Skin epidermis (tissue), 12 donors: Measurements from ENCODE around the gene FADD.
"Not testable (repeated sequence)": the region's sequence is repeated elsewhere in the genome, so short reads cannot be mapped to it uniquely, and the experiment has no call there.

Experiments
- H3K27ac ChIP-seq, 21 experiments: fragments of 200-600 bp; sonication (generic) in 11 of 21; one replicate each; pipeline ENCODE4 v1.5.0; 2020; ENCODE audit warnings: mild to moderate bottlenecking in 3 of 21, inconsistent platforms in 2 of 21, moderate library complexity in 2 of 21
- H3K4me3 ChIP-seq, 7 experiments: fragments of 200-600 bp; sonication (generic) in 2 of 7; one replicate each; pipeline ENCODE4 v1.5.0; 2020; ENCODE audit warnings: inconsistent platforms in 2 of 7, mild to moderate bottlenecking in 2 of 7, moderate library complexity in 1 of 7

FADD gene

GRCh38 chr11:70201882-70202861 is 924 bp upstream of the FADD start:
- H3K4me3 ChIP-seq: peak overlapping the region; percentile 71 to 98 (median 88)
- peak overlapping the region in 20 of 21 experiments; percentile 84 to 98 (median 94) for H3K27ac ChIP-seq

- peak overlapping the region; percentile 71 to 98 (median 88) for H3K4me3 ChIP-seq
- peak overlapping the region; percentile 84 to 99 (median 94) for H3K27ac ChIP-seq
Observed at GRCh38 chr11:70203751-70204465, 812 bp downstream of the FADD start.

GRCh38 chr11:70204466-70204799 is 1.3 kb downstream of the FADD start:
- peak overlapping the region; percentile 71 to 98 (median 88) for H3K4me3 ChIP-seq
- peak overlapping the region in 20 of 21 experiments; percentile 84 to 98 (median 94) for H3K27ac ChIP-seq

GRCh38 chr11:70205049-70205725 is 2.1 kb downstream of the FADD start:
- Histone ChIP-seq H3K4me3 (no peak overlapping the region), H3K27ac (peak overlapping the region in 8 of 21 experiments; percentile 28 to 96 (median 92))

GRCh38 chr11:70205766-70206165 is 2.7 kb downstream of the FADD start:
- Histone ChIP-seq H3K4me3 (no peak overlapping the region), H3K27ac (peak overlapping the region in 1 of 21 experiments; percentile 91)

GRCh38 chr11:70206226-70206981 is 3.3 kb downstream of the FADD start:
- Histone ChIP-seq H3K27ac (peak overlapping the region in 1 of 21 experiments; percentile 19), H3K4me3 (no peak overlapping the region)

GRCh38 chr11:70206982-70207376 is 3.9 kb downstream of the FADD start:
- peak overlapping the region in 2 of 21 experiments; percentile 18 to 19 for H3K27ac ChIP-seq
- no peak overlapping the region for H3K4me3 ChIP-seq

- Histone ChIP-seq H3K27ac (peak overlapping the region in 1 of 21 experiments; percentile 18), H3K4me3 (no peak overlapping the region)
Observed at GRCh38 chr11:70207531-70208131, 4.5 kb downstream of the FADD start.

- Histone ChIP-seq H3K4me3 (no peak overlapping the region), H3K27ac (peak overlapping the region in 1 of 21 experiments; percentile 8)
Observed at GRCh38 chr11:70209391-70209912, 6.4 kb downstream of the FADD start.

- Histone ChIP-seq H3K4me3 (no peak overlapping the region), H3K27ac (peak overlapping the region in 2 of 21 experiments; percentile 8 to 30)
Observed at GRCh38 chr11:70210051-70210501, 7.0 kb downstream of the FADD start.

- H3K27ac ChIP-seq: peak overlapping the region in 1 of 21 experiments; percentile 30
- H3K4me3 ChIP-seq: no peak overlapping the region
Observed at GRCh38 chr11:70210530-70210929, 7.4 kb downstream of the FADD start.

GRCh38 chr11:70212227-70212811 is 9.2 kb downstream of the FADD start:
- H3K27ac ChIP-seq: no peak overlapping the region
- H3K4me3 ChIP-seq: peak overlapping the region in 1 of 7 experiments; percentile 2

GRCh38 chr11:70217388-70217787 is 14.3 kb downstream of the FADD start:
- H3K4me3 ChIP-seq, H3K27ac ChIP-seq: not testable (repeated sequence)

GRCh38 chr11:70218076-70218475 is 15.0 kb downstream of the FADD start:
- not testable (repeated sequence) for H3K27ac ChIP-seq, H3K4me3 ChIP-seq

- Histone ChIP-seq H3K4me3 (no peak overlapping the region), H3K27ac (no peak overlapping the region)
Observed at GRCh38 chr11:70220136-70220535, 17.0 kb downstream of the FADD start.

GRCh38 chr11:70220920-70221319 is 17.8 kb downstream of the FADD start:
- Histone ChIP-seq H3K4me3 (no peak overlapping the region), H3K27ac (no peak overlapping the region)

GRCh38 chr11:70225681-70226177 is 22.6 kb downstream of the FADD start:
- no peak overlapping the region for H3K27ac ChIP-seq
- no peak overlapping the region for H3K4me3 ChIP-seq

- Histone ChIP-seq H3K4me3 (no peak overlapping the region), H3K27ac (no peak overlapping the region)
Observed at GRCh38 chr11:70226183-70226582, 23.1 kb downstream of the FADD start.
